Neural progenitor cell (in vitro differentiated cells): Measurements from ENCODE around the gene VWA2. TPM values are rescaled to one million over a fixed set of nuclear protein-coding genes. Genes with fewer than 3 reads are reported as not detected.

Source experiments
- DNase-seq: peaks from one replicate; pipeline ENCODE4 v3.0.0-alpha.2; 2016; ENCODE audit warnings: low spot score
- H2AFZ ChIP-seq: fragments of 200-600 bp; sonication (generic); replicated peaks from 2 replicates; pipeline ENCODE4 v1.6.1; 2016; ENCODE audit warnings: antibody characterized with exemption
- H3F3A ChIP-seq: fragments of 200-600 bp; sonication (generic); 2 replicates; pipeline ENCODE4 v1.6.1; 2016; ENCODE audit warnings: antibody characterized with exemption, low read depth
- H3K27ac ChIP-seq: fragments of 200-600 bp; sonication (generic); 2 replicates; pipeline ENCODE4 v1.5.1; 2016; ENCODE audit warnings: mild to moderate bottlenecking
- H3K27me3 ChIP-seq: fragments of 200-600 bp; sonication (generic); 2 replicates; pipeline ENCODE4 v1.6.1; 2016; ENCODE audit warnings: mild to moderate bottlenecking, moderate library complexity
- H3K36me3 ChIP-seq: fragments of 200-600 bp; sonication (generic); 2 replicates; pipeline ENCODE4 v1.5.1; 2016
- H3K4me1 ChIP-seq: fragments of 200-600 bp; sonication (generic); 2 replicates; pipeline ENCODE4 v1.6.1; 2016; ENCODE audit warnings: mixed run types
- H3K4me2 ChIP-seq: fragments of 200-600 bp; sonication (generic); 2 replicates; pipeline ENCODE4 v1.6.1; 2016
- H3K4me3 ChIP-seq: fragments of 200-600 bp; sonication (generic); 2 replicates; pipeline ENCODE4 v1.5.1; 2016
- H3K79me2 ChIP-seq: fragments of 200-600 bp; sonication (generic); 2 replicates; pipeline ENCODE4 v1.6.1; 2016; ENCODE audit warnings: low read depth
- H3K9ac ChIP-seq: fragments of 200-600 bp; sonication (generic); 2 replicates; pipeline ENCODE4 v1.6.1; 2016
- H3K9me3 ChIP-seq: fragments of 200-600 bp; sonication (generic); 2 replicates; pipeline ENCODE4 v1.5.1; 2016; ENCODE audit warnings: low read depth
- H4K20me1 ChIP-seq: fragments of 200-600 bp; sonication (generic); 2 replicates; pipeline ENCODE4 v1.6.1; 2016; ENCODE audit warnings: low read depth
- H3K27ac Mint-ChIP-seq: 3 replicates; pipeline ENCODE4 v1.8.0; 2021; ENCODE audit warnings: mixed read lengths
- H3K27me3 Mint-ChIP-seq: 2 replicates; pipeline ENCODE4 v1.8.0; 2022; ENCODE audit warnings: low read depth, mild to moderate bottlenecking, inconsistent platforms, moderate library complexity, mixed read lengths; ENCODE audit not compliant: insufficient read depth
- H3K36me3 Mint-ChIP-seq: 3 replicates; pipeline ENCODE4 v1.8.0; 2021; ENCODE audit warnings: mixed read lengths
- H3K4me1 Mint-ChIP-seq: 3 replicates; pipeline ENCODE4 v1.8.0; 2021; ENCODE audit warnings: mixed read lengths
- H3K4me3 Mint-ChIP-seq: 3 replicates; pipeline ENCODE4 v1.8.0; 2021; ENCODE audit warnings: mild to moderate bottlenecking, moderate library complexity, mixed read lengths
- H3K9me3 Mint-ChIP-seq: 3 replicates; pipeline ENCODE4 v1.8.0; 2020; ENCODE audit warnings: mixed read lengths
- CTCF ChIP-seq: fragments of 200-600 bp; sonication (generic); IDR thresholded peaks from 2 replicates; pipeline ENCODE4 v1.5.1; 2017; ENCODE audit warnings: antibody characterized with exemption, mild to moderate bottlenecking
- EZH2 ChIP-seq: fragments of 200-600 bp; sonication (generic); IDR thresholded peaks from 2 replicates; pipeline ENCODE4 v1.6.1; 2017; ENCODE audit warnings: antibody characterized with exemption, mild to moderate bottlenecking, moderate library complexity
- EZH2phosphoT487 ChIP-seq: fragments of 200-600 bp; sonication (generic); IDR thresholded peaks from 2 replicates; pipeline ENCODE4 v1.6.1; 2017; ENCODE audit warnings: antibody characterized with exemption
- total RNA-seq: library from RNA; depleted of rRNA; stranded (reverse); fragments of >200 nt; gene quantifications from 2 replicates; pipeline ENCODE4 v1.2.3, GENCODE V29; 2015; ENCODE audit warnings: low replicate concordance

VWA2 gene
- total RNA-seq, 1 donor from 2014 or later: not detected

- H3K27me3 Mint-ChIP-seq: peaks cover 4% of the 10 kb centered on the region
- no peak overlapping the region for H3K27ac Mint-ChIP-seq
- H3K36me3 Mint-ChIP-seq: peaks cover 21% of the 10 kb centered on the region
- H3K9ac ChIP-seq: no peak overlapping the region
- TF ChIP-seq CTCF: no peak
- TF ChIP-seq EZH2: no peak
- TF ChIP-seq EZH2phosphoT487: no peak
- H4K20me1 ChIP-seq: no peaks in the 10 kb centered on the region
- H3K4me1 Mint-ChIP-seq: peaks cover 15% of the 10 kb centered on the region
- no peak overlapping the region for H3K4me2 ChIP-seq
- H3K79me2 ChIP-seq: no peaks in the 10 kb centered on the region
- no peak overlapping the region for H3K4me3 Mint-ChIP-seq
- no peaks in the 10 kb centered on the region for H3F3A ChIP-seq
- H3K4me3 ChIP-seq: no peak overlapping the region
- no peak for DNase-seq
- H3K27me3 ChIP-seq: no peaks in the 10 kb centered on the region
- H3K4me1 ChIP-seq: no peaks in the 10 kb centered on the region
- no peaks in the 10 kb centered on the region for H3K9me3 Mint-ChIP-seq
- no peak overlapping the region for H3K27ac ChIP-seq
- no peaks in the 10 kb centered on the region for H3K9me3 ChIP-seq
- H3K36me3 ChIP-seq: no peaks in the 10 kb centered on the region
- H2AFZ ChIP-seq: no peak overlapping the region
Measured at GRCh38 chr10:114320249-114321116, 81.4 kb downstream of the VWA2 start.

DNA sequence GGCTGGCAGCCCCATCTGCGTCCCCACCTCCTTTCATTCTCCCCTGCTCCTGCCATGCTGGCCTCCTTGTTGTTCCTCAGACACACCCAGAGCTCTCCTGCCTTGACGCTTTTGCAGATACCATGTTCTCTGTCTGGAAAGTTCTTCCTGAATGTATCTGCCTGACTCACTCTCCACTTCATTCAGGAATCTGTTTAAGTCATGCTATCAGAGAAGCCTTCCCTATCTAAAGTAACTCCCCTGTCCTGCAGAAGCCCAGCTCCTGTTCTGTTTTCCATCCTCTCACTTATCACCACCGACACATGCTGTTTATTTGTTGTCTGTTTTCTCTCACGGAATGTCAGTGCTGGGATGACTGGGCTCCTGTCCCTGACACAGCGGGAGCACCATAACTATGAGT, 83.3 kb downstream of the VWA2 start:
- H3K4me3 ChIP-seq: no peak overlapping the region
- H3K79me2 ChIP-seq: no peaks in the 10 kb centered on the region
- H3K9me3 ChIP-seq: no peaks in the 10 kb centered on the region
- H3K27ac ChIP-seq: no peak overlapping the region
- no peaks in the 10 kb centered on the region for H3K36me3 ChIP-seq
- no peak for DNase-seq
- H3K36me3 Mint-ChIP-seq: peaks cover 21% of the 10 kb centered on the region
- peaks cover 5% of the 10 kb centered on the region for H3K4me1 Mint-ChIP-seq
- no peaks in the 10 kb centered on the region for H4K20me1 ChIP-seq
- H3K4me2 ChIP-seq: no peak overlapping the region
- no peak overlapping the region for H3K4me3 Mint-ChIP-seq
- H3K27ac Mint-ChIP-seq: no peak overlapping the region
- no peak overlapping the region for H3K9ac ChIP-seq
- H3K4me1 ChIP-seq: no peaks in the 10 kb centered on the region
- H2AFZ ChIP-seq: no peak overlapping the region
- H3K9me3 Mint-ChIP-seq: no peaks in the 10 kb centered on the region
- no peaks in the 10 kb centered on the region for H3K27me3 ChIP-seq
- no peaks in the 10 kb centered on the region for H3F3A ChIP-seq
- peaks cover 4% of the 10 kb centered on the region for H3K27me3 Mint-ChIP-seq
- TF ChIP-seq EZH2 (no peak), CTCF (no peak), EZH2phosphoT487 (no peak)

- Mint-ChIP-seq H3K27ac (no peak overlapping the region), H3K9me3 (no peaks in the 10 kb centered on the region)
Measured at GRCh38 chr10:114323023-114323422, 84.0 kb downstream of the VWA2 start.

More at GRCh38 chr10:114323023-114323422, 84.0 kb downstream of the VWA2 start:
- no peaks in the 10 kb centered on the region for H3K27me3 ChIP-seq
- H3K9ac ChIP-seq: no peak overlapping the region
- no peaks in the 10 kb centered on the region for H3K4me1 ChIP-seq
- H3K36me3 ChIP-seq: no peaks in the 10 kb centered on the region
- no peak overlapping the region for H3K4me3 ChIP-seq
- H3K4me1 Mint-ChIP-seq: peaks cover 7% of the 10 kb centered on the region
- no peaks in the 10 kb centered on the region for H3K79me2 ChIP-seq
- H4K20me1 ChIP-seq: no peaks in the 10 kb centered on the region
- no peak overlapping the region for H3K4me2 ChIP-seq
- DNase-seq: no peak
- H3K36me3 Mint-ChIP-seq: peaks cover 21% of the 10 kb centered on the region
- TF ChIP-seq EZH2 (no peak), EZH2phosphoT487 (no peak), CTCF (no peak)
- no peaks in the 10 kb centered on the region for H3K9me3 ChIP-seq
- H2AFZ ChIP-seq: no peak overlapping the region
- peaks cover 4% of the 10 kb centered on the region for H3K27me3 Mint-ChIP-seq
- no peak overlapping the region for H3K27ac ChIP-seq
- no peaks in the 10 kb centered on the region for H3F3A ChIP-seq
- no peak overlapping the region for H3K4me3 Mint-ChIP-seq
